HEK293T (cell line): Measurements from ENCODE around the gene IGF2.
A peak's percentile ranks its signal among the peaks of the same experiment; 100 is the strongest.

ENCODE experiments used
- CTCF ChIA-PET: fragments of 350-600 bp; formaldehyde crosslinking; extraction: SDS; loops from one replicate; lab custom pipeline; 2021; ENCODE audit warnings: antibody characterized with exemption, inconsistent platforms; lab: Yijun Ruan, JAX
- POLR2A ChIA-PET: fragments of 350-600 bp; formaldehyde crosslinking; extraction: SDS; loops from one replicate; lab custom pipeline; 2020; ENCODE audit warnings: antibody characterized with exemption, inconsistent platforms; lab: Yijun Ruan, JAX
- DNase-seq: peaks from one replicate; pipeline ENCODE4 v3.0.0; 2012; ENCODE audit warnings: mixed read lengths; ENCODE audit errors: extremely low spot score
- ARNT ChIP-seq: fragments of 450-650 bp; IDR thresholded peaks from 2 replicates; pipeline ENCODE4 v1.6.1; 2017; ENCODE audit warnings: mild to moderate bottlenecking
- BHLHE40 ChIP-seq: fragments of 450-650 bp; IDR thresholded peaks from 2 replicates; pipeline ENCODE4 v1.6.1; 2016; ENCODE audit warnings: mild to moderate bottlenecking, moderate library complexity, borderline replicate concordance
- CTBP1 ChIP-seq: fragments of 450-650 bp; IDR thresholded peaks from 2 replicates; pipeline ENCODE4 v1.6.1; 2016; ENCODE audit warnings: borderline replicate concordance
- ELF4 ChIP-seq: fragments of 450-650 bp; IDR thresholded peaks from 2 replicates; pipeline ENCODE4 v1.6.1; 2017; ENCODE audit warnings: antibody characterized with exemption
- FOXA1 ChIP-seq: fragments of 450-650 bp; IDR thresholded peaks from 2 replicates; pipeline ENCODE4 v1.6.1; 2016; ENCODE audit warnings: mild to moderate bottlenecking
- FOXK2 ChIP-seq: fragments of 450-650 bp; IDR thresholded peaks from 2 replicates; pipeline ENCODE4 v1.6.1; 2016; ENCODE audit warnings: mild to moderate bottlenecking
- FOXM1 ChIP-seq: fragments of 450-650 bp; IDR thresholded peaks from 2 replicates; pipeline ENCODE4 v1.6.1; 2017; ENCODE audit warnings: mild to moderate bottlenecking, borderline replicate concordance
- HDGF ChIP-seq: fragments of 450-650 bp; IDR thresholded peaks from 2 replicates; pipeline ENCODE4 v1.6.1; 2017; ENCODE audit warnings: antibody characterized with exemption, borderline replicate concordance
- L3MBTL2 ChIP-seq: fragments of 450-650 bp; conservative IDR thresholded peaks from 2 replicates; pipeline ENCODE4 v1.6.1; 2016; ENCODE audit warnings: mild to moderate bottlenecking
- LEF1 ChIP-seq: fragments of 450-650 bp; IDR thresholded peaks from 2 replicates; pipeline ENCODE4 v1.6.1; 2017; ENCODE audit warnings: mild to moderate bottlenecking, borderline replicate concordance
- NFRKB ChIP-seq: fragments of 450-650 bp; IDR thresholded peaks from 2 replicates; pipeline ENCODE4 v1.6.1; 2016; ENCODE audit warnings: mild to moderate bottlenecking, moderate library complexity
- PKNOX1 ChIP-seq: fragments of 450-650 bp; IDR thresholded peaks from 2 replicates; pipeline ENCODE4 v1.6.1; 2016
- SP1 ChIP-seq: fragments of 450-650 bp; IDR thresholded peaks from 2 replicates; pipeline ENCODE4 v1.6.1; 2017
- SUZ12 ChIP-seq: fragments of 450-650 bp; IDR thresholded peaks from 2 replicates; pipeline ENCODE4 v1.6.1; 2016; ENCODE audit warnings: mild to moderate bottlenecking
- TARDBP ChIP-seq: fragments of 450-650 bp; IDR thresholded peaks from 2 replicates; pipeline ENCODE4 v1.6.1; 2016
- ZNF384 ChIP-seq: fragments of 450-650 bp; IDR thresholded peaks from 2 replicates; pipeline ENCODE4 v1.6.1; 2016

Gene IGF2

GRCh38 chr11:2091786-2092463 is 47.3 kb downstream of the IGF2 start:
- TF ChIP-seq PKNOX1 (no peak), FOXM1 (no peak), L3MBTL2 (no peak), ZNF384 (no peak), LEF1 (no peak), BHLHE40 (no peak), SP1 (no peak), FOXK2 (no peak), ARNT (no peak), HDGF (no peak), ELF4 (no peak), CTBP1 (no peak), SUZ12 (no peak), FOXA1 (no peak), NFRKB (no peak), TARDBP (no peak)
- DNase-seq, result no peak
- ChIA-PET POLR2A (no interaction called here), CTCF (no interaction called here)

GRCh38 chr11:2091112-2091746 is 48.0 kb downstream of the IGF2 start:
- ChIA-PET CTCF (no interaction called here), POLR2A (no interaction called here)
- DNase-seq, result no peak
- no peak for TF ChIP-seq FOXM1
- TF ChIP-seq TARDBP, result no peak
- no peak for TF ChIP-seq HDGF
- TF ChIP-seq SP1, result no peak
- TF ChIP-seq SUZ12, result no peak
- TF ChIP-seq L3MBTL2, result no peak
- TF ChIP-seq FOXA1, result no peak
- TF ChIP-seq CTBP1, result no peak
- no peak for TF ChIP-seq LEF1
- TF ChIP-seq ARNT, result no peak
- no peak for TF ChIP-seq FOXK2
- TF ChIP-seq NFRKB, result no peak
- TF ChIP-seq PKNOX1, result no peak
- no peak for TF ChIP-seq ELF4
- no peak for TF ChIP-seq ZNF384
- no peak for TF ChIP-seq BHLHE40

- no peak for DNase-seq
- TF ChIP-seq ARNT, result no peak
- no peak for TF ChIP-seq NFRKB
- no peak for TF ChIP-seq CTBP1
- TF ChIP-seq FOXK2, result no peak
- TF ChIP-seq HDGF, result no peak
- no peak for TF ChIP-seq PKNOX1
- no peak for TF ChIP-seq SP1
- TF ChIP-seq LEF1, result no peak
- TF ChIP-seq ELF4, result no peak
- no peak for TF ChIP-seq SUZ12
- TF ChIP-seq TARDBP, result no peak
- TF ChIP-seq FOXM1, result no peak
- TF ChIP-seq FOXA1, result no peak
- no peak for TF ChIP-seq L3MBTL2
- TF ChIP-seq ZNF384, result no peak
- ChIA-PET POLR2A (no interaction called here), CTCF (interaction anchor here (1.9 kb wide), 1 partner anchor 60 kb away, joined by 7 read pairs; no protein-coding TSS in a partner anchor)
These were observed 48.7 kb downstream of the IGF2 start for GRCh38 chr11:2090172-2091111.

- ChIA-PET POLR2A (no interaction called here), CTCF (interaction anchor here (1.1 to 1.9 kb wide), 2 partner anchors 61 to 125 kb away, joined by 3 to 7 read pairs; no protein-coding TSS in a partner anchor)
- peak; percentile 86 for DNase-seq
These were observed 49.5 kb downstream of the IGF2 start for GRCh38 chr11:2089536-2090165.

More at GRCh38 chr11:2089536-2090165, 49.5 kb downstream of the IGF2 start:
- TF ChIP-seq CTBP1, result no peak
- TF ChIP-seq NFRKB, result no peak
- TF ChIP-seq TARDBP, result no peak
- no peak for TF ChIP-seq ARNT
- no peak for TF ChIP-seq SP1
- no peak for TF ChIP-seq PKNOX1
- TF ChIP-seq FOXA1, result no peak
- no peak for TF ChIP-seq SUZ12
- TF ChIP-seq ELF4, result no peak
- TF ChIP-seq FOXM1, result no peak
- no peak for TF ChIP-seq FOXK2
- no peak for TF ChIP-seq L3MBTL2
- no peak for TF ChIP-seq LEF1
- no peak for TF ChIP-seq ZNF384
- TF ChIP-seq HDGF, result no peak
